ENCODE data around the gene PTPRD. TPM values are rescaled to one million over a fixed set of nuclear protein-coding genes. Genes with fewer than 3 reads are reported as not detected.

PTPRD gene
- total and polyA plus RNA-seq, 2 experiments from 2014 or later = 11.5 to 58.0 TPM

DNA sequence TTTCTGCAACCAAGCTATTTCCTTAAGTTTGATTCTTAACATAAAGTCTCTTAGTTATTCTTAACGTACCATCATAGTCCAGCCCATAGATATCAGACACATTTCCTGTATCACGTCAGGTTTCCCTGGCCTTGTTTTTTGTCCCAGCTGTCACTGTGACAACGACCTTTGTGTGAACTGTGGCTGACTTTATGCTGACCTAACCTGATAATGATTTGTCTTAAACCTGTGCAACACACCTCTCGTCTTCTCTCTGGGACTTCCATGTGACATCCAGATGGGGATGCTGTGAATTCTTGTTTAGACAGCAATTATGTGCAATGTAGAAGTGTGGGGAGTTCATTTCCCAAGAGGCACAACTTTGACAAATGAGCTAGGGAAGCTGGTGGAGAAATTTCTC lies 662.8 kb downstream of the PTPRD start:
- Mint-ChIP-seq H3K9me3 (no peaks in the 10 kb centered on the region), H3K4me3 (no peak overlapping the region), H3K27ac (no peak overlapping the region), H3K27me3 (ENCODE audit: insufficient read depth, low read depth, poor library complexity) (no peaks in the 10 kb centered on the region), H3K4me1 (no peaks in the 10 kb centered on the region), H3K36me3 (ENCODE audit: low read depth) (no peaks in the 10 kb centered on the region)
- Histone ChIP-seq H4K20me1 (replicated peaks; ENCODE audit: insufficient read depth) (no peaks in the 10 kb centered on the region), H3K4me2 (no peak overlapping the region), H3K27me3 (ENCODE audit: insufficient read depth) (no peaks in the 10 kb centered on the region), H3F3A (replicated peaks; ENCODE audit: low read depth) (no peaks in the 10 kb centered on the region), H3K27ac (ENCODE audit: low read depth) (no peak overlapping the region), H3K36me3 (ENCODE audit: insufficient read depth) (no peaks in the 10 kb centered on the region), H3K4me3 (no peak overlapping the region), H2AFZ (no peak overlapping the region), H3K4me1 (ENCODE audit: insufficient read depth) (no peaks in the 10 kb centered on the region), H3K9me2 (ENCODE audit: insufficient read depth) (no peaks in the 10 kb centered on the region), H3K79me2 (replicated peaks; ENCODE audit: insufficient read depth) (no peaks in the 10 kb centered on the region)
- DNase-seq (ENCODE audit: low spot score) = no peak
- no peak for ATAC-seq
- TF ChIP-seq, protein P1, sequence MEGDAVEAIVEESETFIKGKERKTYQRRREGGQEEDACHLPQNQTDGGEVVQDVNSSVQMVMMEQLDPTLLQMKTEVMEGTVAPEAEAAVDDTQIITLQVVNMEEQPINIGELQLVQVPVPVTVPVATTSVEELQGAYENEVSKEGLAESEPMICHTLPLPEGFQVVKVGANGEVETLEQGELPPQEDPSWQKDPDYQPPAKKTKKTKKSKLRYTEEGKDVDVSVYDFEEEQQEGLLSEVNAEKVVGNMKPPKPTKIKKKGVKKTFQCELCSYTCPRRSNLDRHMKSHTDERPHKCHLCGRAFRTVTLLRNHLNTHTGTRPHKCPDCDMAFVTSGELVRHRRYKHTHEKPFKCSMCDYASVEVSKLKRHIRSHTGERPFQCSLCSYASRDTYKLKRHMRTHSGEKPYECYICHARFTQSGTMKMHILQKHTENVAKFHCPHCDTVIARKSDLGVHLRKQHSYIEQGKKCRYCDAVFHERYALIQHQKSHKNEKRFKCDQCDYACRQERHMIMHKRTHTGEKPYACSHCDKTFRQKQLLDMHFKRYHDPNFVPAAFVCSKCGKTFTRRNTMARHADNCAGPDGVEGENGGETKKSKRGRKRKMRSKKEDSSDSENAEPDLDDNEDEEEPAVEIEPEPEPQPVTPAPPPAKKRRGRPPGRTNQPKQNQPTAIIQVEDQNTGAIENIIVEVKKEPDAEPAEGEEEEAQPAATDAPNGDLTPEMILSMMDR (conservative IDR thresholded peaks at IDR 0.05; ENCODE audit: low read depth in 2 of 2) = no peak
- TF ChIP-seq CREB1 (CRISPR knock-in tag; IDR thresholded peaks at IDR 0.05; ENCODE audit: low read depth) (no peak), EZH2phosphoT487 (IDR thresholded peaks at IDR 0.05; ENCODE audit: unreplicated experiment) (no peak), ZNF331 (CRISPR knock-in tag; IDR thresholded peaks at IDR 0.05; ENCODE audit: low read depth) (no peak), NANOG (IDR thresholded peaks at IDR 0.05; ENCODE audit: borderline replicate concordance) (no peak), ETS1 (IDR thresholded peaks at IDR 0.05) (no peak), ZNF114 (CRISPR knock-in tag; IDR thresholded peaks at IDR 0.05) (no peak), ZNF462 (CRISPR knock-in tag; IDR thresholded peaks at IDR 0.05) (no peak), EZH2 (IDR thresholded peaks at IDR 0.05; ENCODE audit: low read depth, unreplicated experiment) (no peak), STAT1 (IDR thresholded peaks at IDR 0.05; ENCODE audit: unreplicated experiment) (no peak), POLR2AphosphoS5 (IDR thresholded peaks at IDR 0.05; ENCODE audit: low read depth) (no peak)
- TF ChIP-seq, protein P2, sequence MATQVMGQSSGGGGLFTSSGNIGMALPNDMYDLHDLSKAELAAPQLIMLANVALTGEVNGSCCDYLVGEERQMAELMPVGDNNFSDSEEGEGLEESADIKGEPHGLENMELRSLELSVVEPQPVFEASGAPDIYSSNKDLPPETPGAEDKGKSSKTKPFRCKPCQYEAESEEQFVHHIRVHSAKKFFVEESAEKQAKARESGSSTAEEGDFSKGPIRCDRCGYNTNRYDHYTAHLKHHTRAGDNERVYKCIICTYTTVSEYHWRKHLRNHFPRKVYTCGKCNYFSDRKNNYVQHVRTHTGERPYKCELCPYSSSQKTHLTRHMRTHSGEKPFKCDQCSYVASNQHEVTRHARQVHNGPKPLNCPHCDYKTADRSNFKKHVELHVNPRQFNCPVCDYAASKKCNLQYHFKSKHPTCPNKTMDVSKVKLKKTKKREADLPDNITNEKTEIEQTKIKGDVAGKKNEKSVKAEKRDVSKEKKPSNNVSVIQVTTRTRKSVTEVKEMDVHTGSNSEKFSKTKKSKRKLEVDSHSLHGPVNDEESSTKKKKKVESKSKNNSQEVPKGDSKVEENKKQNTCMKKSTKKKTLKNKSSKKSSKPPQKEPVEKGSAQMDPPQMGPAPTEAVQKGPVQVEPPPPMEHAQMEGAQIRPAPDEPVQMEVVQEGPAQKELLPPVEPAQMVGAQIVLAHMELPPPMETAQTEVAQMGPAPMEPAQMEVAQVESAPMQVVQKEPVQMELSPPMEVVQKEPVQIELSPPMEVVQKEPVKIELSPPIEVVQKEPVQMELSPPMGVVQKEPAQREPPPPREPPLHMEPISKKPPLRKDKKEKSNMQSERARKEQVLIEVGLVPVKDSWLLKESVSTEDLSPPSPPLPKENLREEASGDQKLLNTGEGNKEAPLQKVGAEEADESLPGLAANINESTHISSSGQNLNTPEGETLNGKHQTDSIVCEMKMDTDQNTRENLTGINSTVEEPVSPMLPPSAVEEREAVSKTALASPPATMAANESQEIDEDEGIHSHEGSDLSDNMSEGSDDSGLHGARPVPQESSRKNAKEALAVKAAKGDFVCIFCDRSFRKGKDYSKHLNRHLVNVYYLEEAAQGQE (IDR thresholded peaks at IDR 0.05; ENCODE audit: unreplicated experiment) = no peak
